Parathyroid adenoma (tissue), 2 donors: ENCODE measurements around the gene FGGY.

Experiments used
- H2AFZ ChIP-seq: fragments of 300-600 bp; sonication (generic); one replicate; pipeline ENCODE4 v1.7.0; 2017; ENCODE audit warnings: antibody characterized with exemption, mild to moderate bottlenecking
- H3K27ac ChIP-seq: fragments of 300-600 bp; sonication (generic); one replicate; pipeline ENCODE4 v1.7.0; 2017
- H3K27me3 ChIP-seq: fragments of 300-600 bp; sonication (generic); one replicate; pipeline ENCODE4 v1.7.0; 2017; ENCODE audit warnings: low read length; ENCODE audit not compliant: control insufficient read depth, insufficient read depth
- H3K36me3 ChIP-seq: fragments of 300-600 bp; sonication (generic); one replicate; pipeline ENCODE4 v1.7.0; 2017; ENCODE audit warnings: low read length; ENCODE audit not compliant: control insufficient read depth, insufficient read depth
- H3K4me1 ChIP-seq: fragments of 300-600 bp; sonication (generic); one replicate; pipeline ENCODE4 v1.7.0; 2017; ENCODE audit warnings: control low read depth
- H3K4me2 ChIP-seq: fragments of 300-600 bp; sonication (generic); one replicate; pipeline ENCODE4 v1.7.0; 2017; ENCODE audit warnings: low read length
- H3K4me3 ChIP-seq: fragments of 300-600 bp; sonication (generic); one replicate; pipeline ENCODE4 v1.7.0; 2017; ENCODE audit warnings: low read depth, low read length
- H3K79me2 ChIP-seq: fragments of 300-600 bp; sonication (generic); one replicate; pipeline ENCODE4 v1.7.0; 2017; ENCODE audit warnings: control low read depth
- H3K9ac ChIP-seq: fragments of 300-600 bp; sonication (generic); one replicate; pipeline ENCODE4 v1.7.0; 2017; ENCODE audit warnings: mild to moderate bottlenecking
- H3K9me3 ChIP-seq: fragments of 300-600 bp; sonication (generic); one replicate; pipeline ENCODE4 v1.7.0; 2017; ENCODE audit warnings: low read length; ENCODE audit not compliant: control insufficient read depth
- TF ChIP-seq, protein P1 (sequence below): fragments of 300-600 bp; sonication (generic); IDR thresholded peaks from one replicate; pipeline ENCODE4 v1.7.0; 2017; ENCODE audit warnings: antibody characterized with exemption, mild to moderate bottlenecking
- donor health status: primary hyperparathyroidism.

FGGY gene

DNA sequence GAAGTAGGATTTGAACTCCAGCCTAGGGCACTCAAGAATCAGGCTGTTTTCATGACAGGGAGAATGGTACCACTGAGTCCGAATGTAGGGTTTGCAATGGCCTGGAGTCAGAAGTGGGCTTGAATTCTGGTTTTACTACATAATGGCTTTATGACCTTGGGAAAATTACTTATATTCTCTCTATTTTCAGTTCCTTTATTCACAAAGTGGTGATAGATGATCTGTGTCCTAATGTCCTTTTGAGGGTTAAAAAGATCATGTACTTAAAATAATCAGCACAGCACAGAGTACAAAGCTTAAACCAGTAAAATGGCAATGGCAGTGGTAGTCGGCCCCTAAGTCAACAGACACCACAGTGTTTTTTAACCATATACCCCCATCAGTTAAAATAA lies 454.1 kb downstream of the FGGY start:
- peaks cover 7% of the 10 kb centered on the region for H3K4me1 ChIP-seq
- no peak overlapping the region for H3K4me3 ChIP-seq
- no peak overlapping the region for H3K4me2 ChIP-seq
- H3K27ac ChIP-seq: no peak overlapping the region
- no peak overlapping the region for H2AFZ ChIP-seq
- TF ChIP-seq, protein P1, sequence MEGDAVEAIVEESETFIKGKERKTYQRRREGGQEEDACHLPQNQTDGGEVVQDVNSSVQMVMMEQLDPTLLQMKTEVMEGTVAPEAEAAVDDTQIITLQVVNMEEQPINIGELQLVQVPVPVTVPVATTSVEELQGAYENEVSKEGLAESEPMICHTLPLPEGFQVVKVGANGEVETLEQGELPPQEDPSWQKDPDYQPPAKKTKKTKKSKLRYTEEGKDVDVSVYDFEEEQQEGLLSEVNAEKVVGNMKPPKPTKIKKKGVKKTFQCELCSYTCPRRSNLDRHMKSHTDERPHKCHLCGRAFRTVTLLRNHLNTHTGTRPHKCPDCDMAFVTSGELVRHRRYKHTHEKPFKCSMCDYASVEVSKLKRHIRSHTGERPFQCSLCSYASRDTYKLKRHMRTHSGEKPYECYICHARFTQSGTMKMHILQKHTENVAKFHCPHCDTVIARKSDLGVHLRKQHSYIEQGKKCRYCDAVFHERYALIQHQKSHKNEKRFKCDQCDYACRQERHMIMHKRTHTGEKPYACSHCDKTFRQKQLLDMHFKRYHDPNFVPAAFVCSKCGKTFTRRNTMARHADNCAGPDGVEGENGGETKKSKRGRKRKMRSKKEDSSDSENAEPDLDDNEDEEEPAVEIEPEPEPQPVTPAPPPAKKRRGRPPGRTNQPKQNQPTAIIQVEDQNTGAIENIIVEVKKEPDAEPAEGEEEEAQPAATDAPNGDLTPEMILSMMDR: no peak
- H3K9me3 ChIP-seq: no peaks in the 10 kb centered on the region
- H3K79me2 ChIP-seq: no peaks in the 10 kb centered on the region
- H3K27me3 ChIP-seq: no peaks in the 10 kb centered on the region
- no peaks in the 10 kb centered on the region for H3K36me3 ChIP-seq
- no peak overlapping the region for H3K9ac ChIP-seq

DNA sequence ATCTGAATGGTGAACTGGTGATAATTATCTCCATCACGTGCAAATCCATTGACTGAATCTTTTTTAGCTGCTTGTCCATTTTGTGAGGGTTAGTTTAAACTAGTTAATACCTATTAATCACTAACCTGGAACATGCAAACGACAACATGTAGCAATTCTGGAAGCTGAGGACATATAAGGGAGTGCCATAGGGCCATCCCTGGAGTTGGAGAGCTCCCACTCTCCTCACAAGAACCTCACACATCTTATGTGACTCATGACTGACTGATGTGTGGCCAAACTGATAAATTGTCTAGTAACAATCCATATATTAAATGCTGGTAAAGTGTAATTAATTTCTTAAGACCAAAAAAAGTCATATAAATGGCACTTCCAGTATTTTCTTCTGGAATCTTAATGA lies 454.9 kb downstream of the FGGY start:
- Histone ChIP-seq H3K4me3 (no peak overlapping the region), H2AFZ (no peak overlapping the region), H3K36me3 (no peaks in the 10 kb centered on the region), H3K9me3 (no peaks in the 10 kb centered on the region), H3K27ac (no peak overlapping the region), H3K79me2 (no peaks in the 10 kb centered on the region), H3K4me1 (peaks cover 7% of the 10 kb centered on the region), H3K9ac (no peak overlapping the region), H3K4me2 (no peak overlapping the region), H3K27me3 (no peaks in the 10 kb centered on the region)
- TF ChIP-seq, protein P1: no peak

DNA sequence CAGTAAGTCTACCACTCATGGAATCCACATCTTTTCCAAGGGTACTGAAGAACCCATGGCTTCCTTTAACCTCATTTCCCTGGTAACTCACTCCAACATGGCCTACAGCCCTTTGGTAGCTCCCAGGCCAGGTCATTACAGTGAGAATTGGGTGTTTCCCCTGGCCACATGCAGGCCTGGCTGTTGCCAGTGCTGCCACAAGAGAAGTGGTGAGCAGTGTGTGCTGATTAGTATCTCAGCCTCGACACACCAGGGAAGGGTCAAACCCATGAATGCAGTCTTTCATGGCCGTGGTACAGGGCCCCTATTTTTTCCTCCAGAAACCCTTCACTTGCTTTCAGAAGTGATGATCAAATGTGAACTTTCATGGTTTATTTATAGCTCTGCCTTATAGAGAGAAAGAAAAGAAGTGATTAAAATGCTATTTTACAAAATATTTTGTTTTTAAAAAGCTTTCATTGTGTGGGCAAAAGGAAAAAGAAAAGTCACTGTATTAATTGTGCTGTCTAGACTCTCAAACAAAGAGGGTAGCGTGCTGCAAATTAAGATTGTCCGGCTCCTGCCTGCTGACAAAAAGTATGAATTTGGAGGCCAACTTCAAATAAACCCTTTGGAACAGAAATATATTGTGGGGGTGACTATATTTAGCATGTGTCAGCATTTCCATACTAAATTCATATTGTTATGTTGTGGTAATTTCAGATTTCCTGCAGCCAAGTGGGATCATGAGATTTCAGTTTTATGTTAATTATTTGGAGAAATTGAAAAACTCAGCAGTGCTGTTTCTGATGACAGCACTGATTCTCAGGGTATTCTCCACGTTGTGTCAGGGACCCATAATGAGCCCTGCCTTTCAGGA lies 455.9 kb downstream of the FGGY start:
- H3K4me2 ChIP-seq: no peak overlapping the region
- H2AFZ ChIP-seq: no peak overlapping the region
- H3K36me3 ChIP-seq: no peaks in the 10 kb centered on the region
- H3K27me3 ChIP-seq: no peaks in the 10 kb centered on the region
- TF ChIP-seq, protein P1: no peak
- H3K27ac ChIP-seq: no peak overlapping the region
- peaks cover 7% of the 10 kb centered on the region for H3K4me1 ChIP-seq
- H3K9me3 ChIP-seq: no peaks in the 10 kb centered on the region
- H3K9ac ChIP-seq: no peak overlapping the region
- H3K4me3 ChIP-seq: no peak overlapping the region
- no peaks in the 10 kb centered on the region for H3K79me2 ChIP-seq

DNA sequence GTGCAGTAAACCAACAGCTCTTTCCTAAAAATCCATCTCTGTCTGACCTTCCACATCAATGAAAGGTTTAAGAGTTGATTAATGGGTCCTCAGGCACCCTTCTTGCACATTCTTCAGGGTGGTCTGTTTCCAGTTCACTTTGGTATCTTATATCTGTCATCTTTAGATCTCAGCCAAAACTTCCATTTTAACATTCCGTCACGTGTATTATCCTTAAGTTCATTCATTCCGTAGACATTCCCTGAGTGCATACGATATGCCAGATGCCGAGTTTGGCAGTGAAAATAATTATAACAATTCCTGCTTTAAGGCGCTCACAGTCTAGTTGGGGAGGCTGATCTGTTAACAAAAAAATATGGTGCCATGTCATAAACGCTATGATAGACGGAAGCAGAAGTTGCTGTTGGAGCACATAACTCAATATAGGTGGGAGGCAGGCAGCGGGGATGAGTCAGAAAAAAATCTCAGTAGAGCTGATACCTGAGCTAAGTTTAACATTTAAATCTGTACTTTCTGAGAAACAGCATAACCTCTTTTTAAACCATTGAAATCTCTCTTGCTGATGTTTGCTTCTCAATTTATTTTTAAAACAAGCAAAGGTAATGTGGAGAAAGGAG lies 458.3 kb downstream of the FGGY start:
- H3K36me3 ChIP-seq: no peaks in the 10 kb centered on the region
- no peak overlapping the region for H3K4me3 ChIP-seq
- peaks cover 11% of the 10 kb centered on the region for H3K4me1 ChIP-seq
- H3K9ac ChIP-seq: no peak overlapping the region
- no peak overlapping the region for H2AFZ ChIP-seq
- no peaks in the 10 kb centered on the region for H3K9me3 ChIP-seq
- no peak overlapping the region for H3K27ac ChIP-seq
- H3K79me2 ChIP-seq: no peaks in the 10 kb centered on the region
- H3K27me3 ChIP-seq: no peaks in the 10 kb centered on the region
- no peak overlapping the region for H3K4me2 ChIP-seq
- TF ChIP-seq, protein P1: no peak
